GM12801 (cell line): ENCODE results near the gene CEBPZOS.

Source experiments
- CTCF ChIP-seq: IDR thresholded peaks from one replicate; pipeline ENCODE4 v1.5.1; 2011; ENCODE audit warnings: control low read depth; ENCODE audit not compliant: insufficient read length; ENCODE audit errors: extremely low read depth

Gene CEBPZOS

GRCh38 chr2:37196320-37197195 lies at the start of gene CEBPZOS:
Gene CEBPZOS, plus strand, starts transcription at chr2:37196496. Its CDS starts 3,209 bp downstream, at chr2:37199705.
- no peak for TF ChIP-seq CTCF

- no peak for TF ChIP-seq CTCF
Measured at GRCh38 chr2:37148325-37148724, 48.0 kb upstream of the CEBPZOS start.

- no peak for TF ChIP-seq CTCF
Measured at GRCh38 chr2:37149626-37150322, 46.5 kb upstream of the CEBPZOS start.

- TF ChIP-seq CTCF, result no peak
Measured at GRCh38 chr2:37153224-37153623, 43.1 kb upstream of the CEBPZOS start.

- TF ChIP-seq CTCF, result no peak
Measured at GRCh38 chr2:37154785-37155184, 41.5 kb upstream of the CEBPZOS start.

- TF ChIP-seq CTCF, result no peak
Measured at GRCh38 chr2:37156071-37156856, 40.0 kb upstream of the CEBPZOS start.
